ENCODE measurements around the gene QPCT. TPM values are rescaled to one million over a fixed set of nuclear protein-coding genes. Genes with fewer than 3 reads are reported as not detected.

Gene QPCT
- total and polyA plus RNA-seq, 2 experiments from 2014 or later = 13.2 TPM

- Histone ChIP-seq H3K4me3 (no peak overlapping the region), H3K27me3 (ENCODE audit: insufficient read depth) (peaks cover 10% of the 10 kb centered on the region), H3K36me3 (ENCODE audit: insufficient read depth) (no peaks in the 10 kb centered on the region), H3K79me2 (replicated peaks; ENCODE audit: insufficient read depth) (no peaks in the 10 kb centered on the region), H4K20me1 (replicated peaks; ENCODE audit: insufficient read depth) (no peaks in the 10 kb centered on the region), H2AFZ (no peak overlapping the region), H3K4me1 (ENCODE audit: insufficient read depth) (peaks cover 46% of the 10 kb centered on the region), H3K27ac (ENCODE audit: low read depth) (no peak overlapping the region), H3F3A (replicated peaks; ENCODE audit: low read depth) (peaks cover 6% of the 10 kb centered on the region; the same call in 1 of the 2 replicates), H3K4me2 (peak overlapping the region; percentile 57), H3K9me2 (ENCODE audit: insufficient read depth) (no peaks in the 10 kb centered on the region)
- Mint-ChIP-seq H3K27me3 (ENCODE audit: insufficient read depth, low read depth, poor library complexity) (peaks cover 5% of the 10 kb centered on the region), H3K9me3 (no peaks in the 10 kb centered on the region), H3K36me3 (ENCODE audit: low read depth) (no peaks in the 10 kb centered on the region), H3K27ac (no peak overlapping the region), H3K4me1 (peaks cover 38% of the 10 kb centered on the region), H3K4me3 (no peak overlapping the region)
- no peak for DNase-seq (ENCODE audit: low spot score)
- ATAC-seq = no peak
- TF ChIP-seq ZNF114 (CRISPR knock-in tag; IDR thresholded peaks at IDR 0.05) (no peak), EZH2 (IDR thresholded peaks at IDR 0.05; ENCODE audit: low read depth, unreplicated experiment) (no peak), ZNF331 (CRISPR knock-in tag; IDR thresholded peaks at IDR 0.05; ENCODE audit: low read depth) (no peak), EZH2phosphoT487 (IDR thresholded peaks at IDR 0.05; ENCODE audit: unreplicated experiment) (no peak), JUNB (IDR thresholded peaks at IDR 0.05; ENCODE audit: unreplicated experiment) (no peak), NANOG (IDR thresholded peaks at IDR 0.05; ENCODE audit: borderline replicate concordance) (no peak), CREB1 (CRISPR knock-in tag; IDR thresholded peaks at IDR 0.05; ENCODE audit: low read depth) (no peak), POLR2AphosphoS5 (IDR thresholded peaks at IDR 0.05; ENCODE audit: low read depth) (no peak), STAT1 (IDR thresholded peaks at IDR 0.05; ENCODE audit: unreplicated experiment) (no peak)
- TF ChIP-seq, protein P1, sequence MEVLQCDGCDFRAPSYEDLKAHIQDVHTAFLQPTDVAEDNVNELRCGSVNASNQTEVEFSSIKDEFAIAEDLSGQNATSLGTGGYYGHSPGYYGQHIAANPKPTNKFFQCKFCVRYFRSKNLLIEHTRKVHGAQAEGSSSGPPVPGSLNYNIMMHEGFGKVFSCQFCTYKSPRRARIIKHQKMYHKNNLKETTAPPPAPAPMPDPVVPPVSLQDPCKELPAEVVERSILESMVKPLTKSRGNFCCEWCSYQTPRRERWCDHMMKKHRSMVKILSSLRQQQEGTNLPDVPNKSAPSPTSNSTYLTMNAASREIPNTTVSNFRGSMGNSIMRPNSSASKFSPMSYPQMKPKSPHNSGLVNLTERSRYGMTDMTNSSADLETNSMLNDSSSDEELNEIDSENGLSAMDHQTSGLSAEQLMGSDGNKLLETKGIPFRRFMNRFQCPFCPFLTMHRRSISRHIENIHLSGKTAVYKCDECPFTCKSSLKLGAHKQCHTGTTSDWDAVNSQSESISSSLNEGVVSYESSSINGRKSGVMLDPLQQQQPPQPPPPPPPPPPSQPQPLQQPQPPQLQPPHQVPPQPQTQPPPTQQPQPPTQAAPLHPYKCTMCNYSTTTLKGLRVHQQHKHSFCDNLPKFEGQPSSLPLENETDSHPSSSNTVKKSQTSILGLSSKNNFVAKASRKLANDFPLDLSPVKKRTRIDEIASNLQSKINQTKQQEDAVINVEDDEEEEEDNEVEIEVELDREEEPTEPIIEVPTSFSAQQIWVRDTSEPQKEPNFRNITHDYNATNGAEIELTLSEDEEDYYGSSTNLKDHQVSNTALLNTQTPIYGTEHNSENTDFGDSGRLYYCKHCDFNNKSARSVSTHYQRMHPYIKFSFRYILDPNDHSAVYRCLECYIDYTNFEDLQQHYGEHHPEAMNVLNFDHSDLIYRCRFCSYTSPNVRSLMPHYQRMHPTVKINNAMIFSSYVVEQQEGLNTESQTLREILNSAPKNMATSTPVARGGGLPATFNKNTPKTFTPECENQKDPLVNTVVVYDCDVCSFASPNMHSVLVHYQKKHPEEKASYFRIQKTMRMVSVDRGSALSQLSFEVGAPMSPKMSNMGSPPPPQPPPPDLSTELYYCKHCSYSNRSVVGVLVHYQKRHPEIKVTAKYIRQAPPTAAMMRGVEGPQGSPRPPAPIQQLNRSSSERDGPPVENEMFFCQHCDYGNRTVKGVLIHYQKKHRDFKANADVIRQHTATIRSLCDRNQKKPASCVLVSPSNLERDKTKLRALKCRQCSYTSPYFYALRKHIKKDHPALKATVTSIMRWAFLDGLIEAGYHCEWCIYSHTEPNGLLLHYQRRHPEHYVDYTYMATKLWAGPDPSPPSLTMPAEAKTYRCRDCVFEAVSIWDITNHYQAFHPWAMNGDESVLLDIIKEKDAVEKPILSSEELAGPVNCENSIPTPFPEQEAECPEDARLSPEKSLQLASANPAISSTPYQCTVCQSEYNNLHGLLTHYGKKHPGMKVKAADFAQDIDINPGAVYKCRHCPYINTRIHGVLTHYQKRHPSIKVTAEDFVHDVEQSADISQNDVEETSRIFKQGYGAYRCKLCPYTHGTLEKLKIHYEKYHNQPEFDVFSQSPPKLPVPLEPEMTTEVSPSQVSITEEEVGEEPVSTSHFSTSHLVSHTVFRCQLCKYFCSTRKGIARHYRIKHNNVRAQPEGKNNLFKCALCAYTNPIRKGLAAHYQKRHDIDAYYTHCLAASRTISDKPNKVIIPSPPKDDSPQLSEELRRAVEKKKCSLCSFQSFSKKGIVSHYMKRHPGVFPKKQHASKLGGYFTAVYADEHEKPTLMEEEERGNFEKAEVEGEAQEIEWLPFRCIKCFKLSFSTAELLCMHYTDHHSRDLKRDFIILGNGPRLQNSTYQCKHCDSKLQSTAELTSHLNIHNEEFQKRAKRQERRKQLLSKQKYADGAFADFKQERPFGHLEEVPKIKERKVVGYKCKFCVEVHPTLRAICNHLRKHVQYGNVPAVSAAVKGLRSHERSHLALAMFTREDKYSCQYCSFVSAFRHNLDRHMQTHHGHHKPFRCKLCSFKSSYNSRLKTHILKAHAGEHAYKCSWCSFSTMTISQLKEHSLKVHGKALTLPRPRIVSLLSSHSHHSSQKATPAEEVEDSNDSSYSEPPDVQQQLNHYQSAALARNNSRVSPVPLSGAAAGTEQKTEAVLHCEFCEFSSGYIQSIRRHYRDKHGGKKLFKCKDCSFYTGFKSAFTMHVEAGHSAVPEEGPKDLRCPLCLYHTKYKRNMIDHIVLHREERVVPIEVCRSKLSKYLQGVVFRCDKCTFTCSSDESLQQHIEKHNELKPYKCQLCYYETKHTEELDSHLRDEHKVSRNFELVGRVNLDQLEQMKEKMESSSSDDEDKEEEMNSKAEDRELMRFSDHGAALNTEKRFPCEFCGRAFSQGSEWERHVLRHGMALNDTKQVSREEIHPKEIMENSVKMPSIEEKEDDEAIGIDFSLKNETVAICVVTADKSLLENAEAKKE (CRISPR knock-in tag; IDR thresholded peaks at IDR 0.05) = no peak
- TF ChIP-seq, protein P2, sequence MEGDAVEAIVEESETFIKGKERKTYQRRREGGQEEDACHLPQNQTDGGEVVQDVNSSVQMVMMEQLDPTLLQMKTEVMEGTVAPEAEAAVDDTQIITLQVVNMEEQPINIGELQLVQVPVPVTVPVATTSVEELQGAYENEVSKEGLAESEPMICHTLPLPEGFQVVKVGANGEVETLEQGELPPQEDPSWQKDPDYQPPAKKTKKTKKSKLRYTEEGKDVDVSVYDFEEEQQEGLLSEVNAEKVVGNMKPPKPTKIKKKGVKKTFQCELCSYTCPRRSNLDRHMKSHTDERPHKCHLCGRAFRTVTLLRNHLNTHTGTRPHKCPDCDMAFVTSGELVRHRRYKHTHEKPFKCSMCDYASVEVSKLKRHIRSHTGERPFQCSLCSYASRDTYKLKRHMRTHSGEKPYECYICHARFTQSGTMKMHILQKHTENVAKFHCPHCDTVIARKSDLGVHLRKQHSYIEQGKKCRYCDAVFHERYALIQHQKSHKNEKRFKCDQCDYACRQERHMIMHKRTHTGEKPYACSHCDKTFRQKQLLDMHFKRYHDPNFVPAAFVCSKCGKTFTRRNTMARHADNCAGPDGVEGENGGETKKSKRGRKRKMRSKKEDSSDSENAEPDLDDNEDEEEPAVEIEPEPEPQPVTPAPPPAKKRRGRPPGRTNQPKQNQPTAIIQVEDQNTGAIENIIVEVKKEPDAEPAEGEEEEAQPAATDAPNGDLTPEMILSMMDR (conservative IDR thresholded peaks at IDR 0.05; ENCODE audit: low read depth in 2 of 2) = no peak
- TF ChIP-seq, protein P3, sequence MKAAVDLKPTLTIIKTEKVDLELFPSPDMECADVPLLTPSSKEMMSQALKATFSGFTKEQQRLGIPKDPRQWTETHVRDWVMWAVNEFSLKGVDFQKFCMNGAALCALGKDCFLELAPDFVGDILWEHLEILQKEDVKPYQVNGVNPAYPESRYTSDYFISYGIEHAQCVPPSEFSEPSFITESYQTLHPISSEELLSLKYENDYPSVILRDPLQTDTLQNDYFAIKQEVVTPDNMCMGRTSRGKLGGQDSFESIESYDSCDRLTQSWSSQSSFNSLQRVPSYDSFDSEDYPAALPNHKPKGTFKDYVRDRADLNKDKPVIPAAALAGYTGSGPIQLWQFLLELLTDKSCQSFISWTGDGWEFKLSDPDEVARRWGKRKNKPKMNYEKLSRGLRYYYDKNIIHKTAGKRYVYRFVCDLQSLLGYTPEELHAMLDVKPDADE (IDR thresholded peaks at IDR 0.05) = no peak
Measured at GRCh38 chr2:37348155-37348554, 3.7 kb downstream of the QPCT start.

Measured in GM23338 (cell line).